IMR-90 (cell line): Measurements from ENCODE around the gene CIT. TPM values are rescaled to one million over a fixed set of nuclear protein-coding genes. Genes with fewer than 3 reads are reported as not detected.

Experiments
- ATAC-seq: fragments of 200-7000 bp; cut with Tn5 transposase; 2 replicates; pipeline ENCODE4 v1.9.1; 2020; ENCODE audit warnings: low read depth, mild to moderate bottlenecking, moderate library complexity
- BruUV-seq: library from RNA; stranded (reverse); fragments of 400-500 nt; replicated peaks from 2 replicates; lab custom pipeline; 2021; lab: Mats Ljungman, UMichigan
- CTCF ChIA-PET: fragments of 300-600 bp; formaldehyde crosslinking; extraction: SDS; loops from one replicate; lab custom pipeline; 2021; ENCODE audit warnings: antibody characterized with exemption; lab: Yijun Ruan, JAX
- POLR2A ChIA-PET: fragments of 300-600 bp; sonication (Branson Sonifier 250); formaldehyde crosslinking; loops from one replicate; lab custom pipeline; 2022; ENCODE audit warnings: antibody characterized with exemption; ENCODE audit not compliant: unreplicated experiment; lab: Charles Lee
- DNase-seq: peaks from one replicate; pipeline ENCODE4 v3.0.0; 2013
- H2AFZ ChIP-seq: replicated peaks from 2 replicates; pipeline ENCODE3; 2013; ENCODE audit warnings: low read length, mild to moderate bottlenecking; ENCODE audit not compliant: poor library complexity
- H2AK5ac ChIP-seq: 2 replicates; pipeline ENCODE4 v1.6.1; 2013; ENCODE audit warnings: low read depth, low read length, inconsistent platforms
- H2AK9ac ChIP-seq: replicated peaks from 2 replicates; pipeline ENCODE3; 2013; ENCODE audit warnings: mild to moderate bottlenecking, low read depth, low read length, moderate library complexity; ENCODE audit not compliant: poor library complexity
- H2BK120ac ChIP-seq: 2 replicates; pipeline ENCODE4 v1.6.1; 2013; ENCODE audit warnings: low read depth, low read length, inconsistent platforms
- H2BK15ac ChIP-seq: 3 replicates; pipeline ENCODE4 v1.6.1; 2013; ENCODE audit warnings: low read depth, low read length, inconsistent platforms
- H2BK20ac ChIP-seq: 2 replicates; pipeline ENCODE4 v1.6.1; 2013; ENCODE audit warnings: low read depth, mild to moderate bottlenecking, inconsistent platforms, low read length, moderate library complexity
- H2BK5ac ChIP-seq: 2 replicates; pipeline ENCODE4 v1.6.1; 2013; ENCODE audit warnings: mild to moderate bottlenecking, low read depth, low read length, inconsistent platforms; ENCODE audit not compliant: poor library complexity, severe bottlenecking
- H3K14ac ChIP-seq: replicated peaks from 2 replicates; pipeline ENCODE4 v1.6.1; 2013; ENCODE audit warnings: low read depth, low read length, inconsistent platforms
- H3K18ac ChIP-seq: 2 replicates; pipeline ENCODE4 v1.6.1; 2013; ENCODE audit warnings: low read depth, low read length, control low read depth
- H3K23ac ChIP-seq: 2 replicates; pipeline ENCODE4 v1.6.1; 2013; ENCODE audit warnings: low read depth, low read length, inconsistent platforms
- H3K27ac ChIP-seq: 2 replicates; pipeline ENCODE4 v1.5.1; 2013; ENCODE audit warnings: mild to moderate bottlenecking, control low read depth, low read length; ENCODE audit not compliant: insufficient read depth
- H3K27me3 ChIP-seq: 2 replicates; pipeline ENCODE4 v1.6.1; 2013; ENCODE audit warnings: low read length; ENCODE audit not compliant: control insufficient read depth, insufficient read depth
- H3K36me3 ChIP-seq: 2 replicates; pipeline ENCODE4 v1.6.1; 2013; ENCODE audit warnings: low read length, mixed read lengths; ENCODE audit not compliant: control insufficient read depth, insufficient read depth
- H3K4ac ChIP-seq: 2 replicates; pipeline ENCODE4 v1.6.1; 2013; ENCODE audit warnings: low read depth, low read length, inconsistent platforms
- H3K4me1 ChIP-seq: 2 replicates; pipeline ENCODE4 v1.6.1; 2013; ENCODE audit warnings: low read length, mixed read lengths; ENCODE audit not compliant: control insufficient read depth, insufficient read depth
- H3K4me2 ChIP-seq: 2 replicates; pipeline ENCODE4 v1.6.1; 2013; ENCODE audit warnings: low read depth, mild to moderate bottlenecking, control low read depth, low read length, moderate library complexity
- H3K4me3 ChIP-seq: 2 replicates; pipeline ENCODE4 v1.5.1; 2013; ENCODE audit warnings: low read depth, mild to moderate bottlenecking, control low read depth, low read length, moderate library complexity; ENCODE audit not compliant: insufficient read depth
- H3K56ac ChIP-seq: 2 replicates; pipeline ENCODE4 v1.6.1; 2013; ENCODE audit warnings: low read length, inconsistent platforms; ENCODE audit not compliant: insufficient read depth; ENCODE audit errors: extremely low read depth
- H3K79me1 ChIP-seq, 2 experiments: 2 replicates each; pipeline ENCODE4 v1.6.1; 2013; ENCODE audit warnings: low read length in 2 of 2, inconsistent platforms in 1 of 2, low read depth in 1 of 2
- H3K9ac ChIP-seq: 2 replicates; pipeline ENCODE4 v1.6.1; 2013; ENCODE audit warnings: low read depth, low read length, control low read depth
- H3K9me1 ChIP-seq: 2 replicates; pipeline ENCODE4 v1.6.1; 2013; ENCODE audit warnings: low read length, inconsistent platforms; ENCODE audit not compliant: insufficient read depth
- H3K9me3 ChIP-seq: 2 replicates; pipeline ENCODE4 v1.6.1; 2013; ENCODE audit warnings: low read length; ENCODE audit not compliant: control insufficient read depth, insufficient read depth
- H4K20me1 ChIP-seq: 2 replicates; pipeline ENCODE4 v1.6.1; 2013; ENCODE audit warnings: low read length, inconsistent platforms; ENCODE audit not compliant: insufficient read depth
- H4K5ac ChIP-seq: 2 replicates; pipeline ENCODE4 v1.6.1; 2013; ENCODE audit warnings: mild to moderate bottlenecking, low read depth, low read length, control low read depth
- H4K8ac ChIP-seq, 2 experiments: 2 replicates each; pipeline ENCODE4 v1.6.1; 2013; ENCODE audit warnings: low read depth in 2 of 2, low read length in 2 of 2, control low read depth in 1 of 2, inconsistent platforms in 1 of 2
- H4K91ac ChIP-seq: 2 replicates; pipeline ENCODE4 v1.6.1; 2013; ENCODE audit warnings: low read depth, low read length, inconsistent platforms; ENCODE audit not compliant: insufficient read depth
- FOS ChIP-seq: fragments of 150-350 bp; IDR thresholded peaks from 2 replicates; pipeline ENCODE4 v1.6.1; 2016; ENCODE audit warnings: low read depth, low read length
- NFE2L2 ChIP-seq: fragments of 150-350 bp; IDR thresholded peaks from 2 replicates; pipeline ENCODE4 v1.6.1; 2016; ENCODE audit warnings: low read depth, mild to moderate bottlenecking, low read length
- POLR2A ChIP-seq: IDR thresholded peaks from 2 replicates; pipeline ENCODE4 v1.6.1; 2012; ENCODE audit warnings: mild to moderate bottlenecking, low read depth, low read length
- RAD21 ChIP-seq: IDR thresholded peaks from 2 replicates; pipeline ENCODE4 v1.6.1; 2012; ENCODE audit warnings: low read length, improper control_type of control experiment
- WGBS, 2 experiments: methylation state at CpG; one replicate each; pipeline versions ENCODE4 v1.1.5 to v1.1.7; 2013; ENCODE audit warnings: missing lambda C conversion rate in 2 of 2; ENCODE audit not compliant: insufficient read length in 1 of 2; ENCODE audit errors: extremely low coverage in 2 of 2; 5-methylcytosine and 5-hydroxymethylcytosine counted together
- dilution Hi-C: fragments of 300-500 bp; cut with HindIII; formaldehyde crosslinking; loops from one replicate; pipeline ENCODE4 v1.14.3; 2018; ENCODE audit warnings: low sequenced_read_pairs; ENCODE audit not compliant: unreplicated experiment
- in situ Hi-C: fragments of 300-500 bp; cut with MboI; formaldehyde crosslinking; loops from 3 replicates; pipeline ENCODE4 v1.14.3; 2019; ENCODE audit warnings: low sequenced_read_pairs, inconsistent platforms, mixed read lengths
- intact Hi-C: fragments of 100-400 bp; cut with micrococcal nuclease; formaldehyde crosslinking; loops from 2 replicates; pipeline ENCODE4 v1.10.0; 2022
- polyA plus RNA-seq, 3 experiments: library from polyadenylated mRNA; depleted of rRNA; stranded (reverse); fragments of >200 nt; gene quantifications; 2 replicates each; pipeline ENCODE4 v1.2.3, GENCODE V29; 2012; ENCODE audit warnings: low replicate concordance in 1 of 3
- total RNA-seq: library from RNA; depleted of rRNA; stranded (reverse); fragments of >200 nt; gene quantifications from 2 replicates; pipeline ENCODE4 v1.2.3, GENCODE V29; 2012

CIT gene
- total and polyA plus RNA-seq, 2 of the 4 experiments (the other 2 are of a cell fraction): 13.1 to 21.0 TPM

DNA sequence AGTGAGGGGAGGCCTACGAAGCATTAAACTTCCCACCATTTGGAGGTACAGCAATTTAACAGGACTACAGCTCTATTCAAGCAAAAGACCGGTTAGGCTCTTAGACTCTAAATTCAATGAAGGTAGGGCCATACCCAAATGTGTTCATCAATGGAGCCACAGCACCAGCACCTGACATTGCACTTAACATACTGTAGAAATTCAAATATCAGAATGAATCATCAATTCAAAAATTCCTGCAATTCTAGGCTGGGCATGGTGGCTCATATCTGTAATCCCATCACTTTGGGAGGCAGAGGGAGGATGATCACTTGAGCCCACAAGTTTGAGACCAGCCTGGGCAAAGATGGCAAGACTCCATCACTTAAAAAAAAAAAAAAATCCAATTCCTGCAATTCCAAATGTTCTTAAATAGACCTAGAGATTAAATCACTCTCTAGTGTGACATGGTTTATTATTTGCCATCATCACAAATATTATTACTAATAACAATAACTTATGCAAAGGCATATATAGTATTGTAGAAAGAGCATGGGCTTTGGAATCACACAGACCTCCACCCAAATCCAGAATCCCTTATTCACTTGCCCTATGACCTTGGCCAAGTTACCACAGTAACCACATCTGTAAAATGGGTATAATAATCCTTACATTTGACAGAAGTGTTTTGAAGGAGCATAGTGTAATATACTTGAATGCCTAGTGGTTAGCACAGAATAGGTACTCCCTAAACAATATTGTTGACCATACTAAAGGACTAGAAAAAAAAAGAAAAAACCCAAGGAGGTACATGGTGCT, 59.4 kb downstream of the CIT start:
- BruUV-seq: no TSS peak
- Histone ChIP-seq H3K4me3 (no peak overlapping the region), H2AK9ac (no peak overlapping the region), H3K27me3 (no peaks in the 10 kb centered on the region), H3K4me2 (no peak overlapping the region), H2BK15ac (no peak overlapping the region), H3K36me3 (no peaks in the 10 kb centered on the region), H2AFZ (no peak overlapping the region), H4K8ac (no peak overlapping the region), H2BK5ac (no peak overlapping the region), H2BK20ac (no peak overlapping the region), H3K4ac (no peak overlapping the region), H4K20me1 (no peaks in the 10 kb centered on the region), H3K14ac (no peak overlapping the region), H4K91ac (no peak overlapping the region), H3K9me3 (no peaks in the 10 kb centered on the region), H3K79me1 (peaks cover 19 to 24% of the 10 kb centered on the region in 2 experiments), H3K9ac (no peak overlapping the region), H3K18ac (no peak overlapping the region), H3K4me1 (no peaks in the 10 kb centered on the region), H4K5ac (no peak overlapping the region), H2BK120ac (no peak overlapping the region), H3K23ac (no peak overlapping the region), H3K56ac (no peak overlapping the region), H3K9me1 (0 out of 2 replicates have a peak, but pooled peaks cover 2% of the 10 kb centered on the region), H3K27ac (no peak overlapping the region), H2AK5ac (no peak overlapping the region)
- ATAC-seq (no peak), DNase-seq (no peak)
- TF ChIP-seq FOS (no peak), NFE2L2 (no peak), RAD21 (no peak), POLR2A (no peak)
- intact Hi-C loops (no loop called here), dilution Hi-C loops (no loop called here), in situ Hi-C loops (no loop called here)
- CTCF ChIA-PET: no interaction called here
- no CpG with 5 or more reads among the region's 2 CpGs for WGBS, 2 experiments
- POLR2A ChIA-PET: no interaction called here
